HG03342 (cell line): Measurements from ENCODE around the gene PC.

Experiments used
- ATAC-seq: cut with Tn5 transposase; IDR thresholded peaks from one replicate; pipeline ENCODE4 v1.9.1; 2021; ENCODE audit warnings: mild to moderate bottlenecking, moderate library complexity; ENCODE audit not compliant: unreplicated experiment

Gene PC

GRCh38 chr11:66958956-66959274, 732 bp upstream of the PC start:
- ATAC-seq: no peak

- no peak for ATAC-seq
Observed at GRCh38 chr11:66957971-66958231, 282 bp downstream of the PC start.

DNA sequence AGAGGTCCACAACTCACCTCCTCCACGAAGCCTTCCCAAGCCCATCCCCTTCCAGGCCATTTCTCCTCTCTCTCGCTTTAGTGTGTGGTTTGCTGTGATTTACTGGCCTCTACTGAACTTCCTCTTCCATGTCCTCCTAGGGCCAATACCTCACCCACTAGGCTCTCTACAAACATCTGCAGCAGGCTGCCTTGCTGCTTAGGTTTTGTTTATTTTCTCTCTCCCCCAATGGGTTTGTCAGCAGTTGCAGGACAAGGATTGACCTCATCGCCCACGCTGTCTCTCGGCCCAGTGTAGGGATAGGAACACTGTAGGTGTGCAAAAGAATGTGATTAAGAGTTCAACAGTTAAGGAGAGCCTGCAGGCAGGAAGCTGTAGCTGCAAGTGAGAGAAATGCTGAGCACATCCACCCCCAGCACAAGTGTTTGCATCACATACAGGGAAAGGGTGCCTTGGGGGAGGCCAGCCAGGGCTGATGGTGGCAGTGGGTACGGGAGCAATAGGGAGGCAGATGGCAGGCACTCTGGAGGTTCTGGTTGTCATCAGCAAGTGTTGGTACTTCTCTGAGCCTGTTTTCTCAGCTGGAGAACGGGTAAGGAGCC, 1.4 kb downstream of the PC start:
- no peak for ATAC-seq

- no peak for ATAC-seq
Observed at GRCh38 chr11:66953081-66953833, 4.9 kb downstream of the PC start.

DNA sequence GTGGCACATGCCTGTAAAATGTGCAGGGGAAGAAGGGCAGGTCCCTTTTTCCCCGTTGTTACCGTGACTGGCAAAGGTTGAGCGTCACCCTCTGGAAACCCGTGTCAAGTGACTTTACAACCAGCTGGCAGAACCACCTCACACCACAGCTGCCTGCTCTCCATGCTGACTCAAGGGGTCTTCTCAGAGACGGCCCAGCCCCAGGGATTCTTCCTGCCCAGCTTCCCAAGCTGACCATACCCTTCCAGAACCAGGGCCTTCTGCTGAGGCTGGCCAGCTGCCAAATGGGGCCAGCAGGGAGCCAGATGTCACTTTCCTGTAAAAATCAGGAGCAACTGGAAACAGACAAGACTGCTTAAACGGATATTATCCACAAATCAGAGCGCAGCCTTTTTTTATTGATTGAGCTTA, 6.3 kb downstream of the PC start:
- no peak for ATAC-seq

DNA sequence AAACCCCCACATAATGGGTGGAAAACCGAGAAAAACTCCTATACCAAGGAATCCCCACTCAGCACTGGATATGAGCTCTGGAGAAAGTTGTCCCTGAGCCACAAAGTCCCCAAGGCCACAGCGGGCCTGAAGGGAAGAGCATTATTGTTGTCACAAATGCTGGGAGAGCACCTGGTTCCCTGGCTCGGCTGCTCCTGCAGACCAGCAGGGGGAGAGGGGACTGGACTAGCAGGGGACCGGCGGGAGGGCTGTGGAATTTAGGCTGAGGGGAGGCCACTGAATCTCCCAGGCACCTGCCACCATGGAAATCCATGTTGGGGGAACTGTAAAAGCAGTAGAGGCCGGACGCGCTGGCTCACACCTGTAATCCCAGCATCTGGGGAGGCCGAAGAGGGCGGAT, 7.0 kb downstream of the PC start:
- ATAC-seq: no peak

DNA sequence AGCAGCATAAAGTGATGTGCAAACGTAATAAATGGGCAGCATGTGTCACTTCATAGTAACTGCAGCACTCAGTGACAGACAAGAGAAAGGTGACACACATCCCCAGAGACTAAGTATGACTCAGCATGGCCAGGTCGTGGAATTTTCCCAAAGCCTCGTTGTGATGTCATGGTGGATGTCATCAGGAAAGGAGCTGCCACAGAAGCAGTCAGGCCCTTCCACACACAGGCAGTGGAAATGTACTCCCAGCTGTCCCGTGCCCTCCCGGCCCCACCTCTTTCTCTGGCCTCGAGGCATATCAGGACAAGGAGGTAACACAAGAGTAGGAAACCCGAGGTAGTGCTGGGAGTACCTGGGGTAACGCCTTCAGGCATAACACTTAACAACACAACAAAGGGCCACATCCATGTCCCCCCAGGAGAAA, 8.1 kb downstream of the PC start:
- ATAC-seq: no peak

DNA sequence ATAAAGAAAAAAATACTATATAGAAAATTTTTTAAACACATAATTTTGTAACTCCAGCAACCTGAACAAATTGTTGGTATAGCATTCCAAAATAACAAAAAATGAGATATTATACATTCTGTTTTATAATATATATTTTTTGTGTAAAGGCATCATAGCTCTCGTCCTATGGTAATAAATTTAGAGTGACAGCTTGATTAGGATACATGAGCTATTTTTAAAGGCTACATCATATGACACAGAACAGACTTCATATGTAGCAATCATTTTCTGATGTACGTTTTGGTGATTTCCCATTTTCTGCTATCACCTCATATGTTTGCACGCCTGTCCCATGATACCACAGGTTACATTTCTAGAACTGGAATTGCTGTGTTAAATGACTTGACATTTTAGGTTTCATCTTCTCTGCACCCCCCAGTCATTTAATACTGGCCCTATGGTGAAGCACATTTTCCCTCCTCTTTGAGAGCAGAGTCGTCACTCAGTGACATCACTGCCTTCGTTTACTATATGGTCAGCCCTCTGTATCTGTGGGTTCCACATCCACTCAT, 19.5 kb downstream of the PC start:
- no peak for ATAC-seq

GRCh38 chr11:66937193-66937733, 20.9 kb downstream of the PC start:
- ATAC-seq: no peak

DNA sequence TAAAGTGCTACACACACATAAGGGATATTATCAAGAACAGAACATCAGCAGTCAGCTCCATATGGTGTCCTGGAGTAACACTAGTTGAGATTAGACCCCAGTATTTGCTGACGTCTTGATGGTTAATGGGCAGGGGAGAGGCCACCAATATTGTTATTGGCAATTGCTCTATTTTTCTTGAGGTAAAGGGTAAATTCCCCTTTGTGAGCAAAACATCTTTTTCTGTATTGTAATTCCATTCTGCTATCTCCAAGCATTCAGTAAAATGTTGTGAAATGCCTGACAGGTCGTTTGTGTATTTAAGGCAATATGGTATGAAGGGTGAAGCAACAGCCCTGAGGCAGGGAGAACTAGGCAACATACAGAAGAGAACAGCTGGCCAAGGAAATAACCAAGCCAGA, 21.9 kb downstream of the PC start:
- no peak for ATAC-seq

DNA sequence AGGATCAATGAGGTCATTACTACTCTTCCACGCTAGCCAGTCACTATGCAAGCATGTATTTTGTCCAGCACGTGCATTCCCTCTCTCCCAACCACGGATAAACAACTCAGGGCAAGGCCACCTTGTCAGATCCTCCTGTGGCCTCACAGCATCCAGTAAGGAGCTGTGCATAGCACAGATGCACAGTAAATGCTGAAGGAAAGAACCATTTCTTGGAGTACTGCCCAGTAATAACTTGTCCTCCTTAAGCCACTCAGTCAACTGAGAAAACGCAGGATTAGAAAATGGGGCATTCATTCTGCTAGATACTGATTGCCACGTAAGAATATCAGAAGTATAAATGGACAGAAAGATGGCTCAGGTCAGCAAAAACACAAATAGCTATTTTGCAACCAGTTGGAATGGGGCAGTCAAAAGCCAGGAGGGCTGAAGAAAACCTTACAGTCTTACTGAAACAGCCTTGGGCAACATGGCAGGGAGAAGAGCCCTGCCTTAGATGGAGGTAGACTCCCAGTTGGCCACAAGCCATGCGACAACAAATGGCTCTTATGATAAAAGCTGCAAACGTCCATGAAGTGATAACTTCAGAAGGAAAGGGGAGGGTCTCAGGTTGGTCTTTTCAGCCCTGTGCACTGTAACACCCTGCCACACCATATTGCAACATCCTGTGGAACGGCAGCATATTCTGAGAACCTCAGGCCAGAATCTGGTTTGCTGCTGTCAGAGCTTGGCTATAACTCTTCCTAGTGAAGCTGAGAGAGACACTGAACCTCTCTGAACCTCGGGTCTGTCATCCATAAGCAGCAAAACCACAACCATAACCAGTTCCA, 23.0 kb downstream of the PC start:
- ATAC-seq: no peak

GRCh38 chr11:66933531-66933930, 24.7 kb downstream of the PC start:
- no peak for ATAC-seq

DNA sequence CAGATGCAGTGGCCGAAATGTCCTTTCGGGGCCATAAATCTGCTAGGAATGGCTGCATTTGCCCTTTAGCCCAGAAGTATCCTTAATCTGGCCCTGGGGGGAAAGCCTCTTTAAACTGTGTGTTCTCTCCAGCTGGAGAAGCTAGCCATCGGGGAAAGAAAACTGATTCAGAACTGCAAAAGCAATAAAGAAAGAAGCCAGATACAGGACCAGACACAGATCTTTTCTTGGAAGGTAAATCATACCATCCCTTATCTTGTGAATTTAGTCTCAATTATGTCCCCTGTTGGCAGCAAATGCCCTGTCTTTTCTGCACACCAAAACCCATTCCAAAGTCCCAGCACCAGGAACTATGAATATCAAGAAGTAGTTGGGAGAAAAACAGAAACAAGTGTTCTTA, 25.6 kb downstream of the PC start:
- no peak for ATAC-seq

- ATAC-seq: no peak
Observed at GRCh38 chr11:66929753-66930152, 28.4 kb downstream of the PC start.

DNA sequence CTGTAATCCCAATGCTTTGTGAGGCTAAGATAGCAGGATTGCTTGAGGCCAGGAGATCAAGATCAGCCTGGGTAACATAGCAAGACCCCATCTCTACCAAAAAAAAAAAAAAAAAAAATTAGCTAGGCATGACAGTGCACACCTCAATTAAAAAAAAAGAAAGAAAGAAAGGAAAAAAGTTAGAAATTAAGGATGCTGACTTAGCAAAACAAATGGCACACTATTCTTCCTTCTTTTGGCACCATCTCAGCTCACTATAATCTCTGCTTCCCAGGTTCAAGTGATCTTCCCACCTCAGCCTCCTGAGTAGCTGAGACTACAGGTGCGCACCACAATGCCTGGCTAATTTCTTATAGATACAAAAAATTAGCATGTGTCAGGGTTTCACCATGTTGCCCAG, 33.9 kb downstream of the PC start:
- no peak for ATAC-seq

- ATAC-seq: no peak
Observed at GRCh38 chr11:66922551-66922950, 35.6 kb downstream of the PC start.

GRCh38 chr11:66920978-66921784, 37.0 kb downstream of the PC start:
- no peak for ATAC-seq

GRCh38 chr11:66919923-66920322, 38.3 kb downstream of the PC start:
- ATAC-seq: no peak

DNA sequence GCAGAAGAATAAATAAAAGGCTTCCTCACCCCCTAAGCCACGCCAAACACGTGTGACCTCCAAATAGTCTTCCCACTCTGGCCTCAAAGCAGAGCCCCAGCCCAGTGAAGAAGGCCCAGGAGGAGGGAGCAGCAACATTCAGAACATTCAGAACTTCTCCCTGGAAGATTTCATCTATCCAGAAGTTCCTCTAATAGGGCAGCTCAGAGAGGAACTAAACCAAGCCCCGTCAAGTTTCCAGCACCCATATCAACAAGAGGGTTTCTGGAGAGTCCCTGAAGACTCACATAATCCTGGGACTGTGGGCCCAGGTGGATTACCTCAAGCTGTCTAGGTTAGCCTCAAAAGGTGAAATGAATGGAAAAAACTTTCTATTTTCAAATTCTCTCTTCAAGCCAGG, 39.4 kb downstream of the PC start:
- no peak for ATAC-seq

GRCh38 chr11:66915866-66916265, 42.3 kb downstream of the PC start:
- ATAC-seq: no peak
